SK-N-SH treated with all-trans-retinoic acid at 6 μM for 48 hours (cell line): Measurements from ENCODE around the gene GDF2.

Experiments used
- ATAC-seq: fragments of 200-7000 bp; cut with Tn5 transposase; 3 replicates; pipeline ENCODE4 v1.9.1; 2020; ENCODE audit warnings: mild to moderate bottlenecking, moderate library complexity
- ARNTL ChIP-seq: fragments of 450-650 bp; formaldehyde crosslinking; IDR thresholded peaks from 2 replicates; pipeline ENCODE4 v1.5.0; 2020; ENCODE audit warnings: low read depth, mild to moderate bottlenecking, moderate library complexity, borderline replicate concordance
- BACH2 ChIP-seq: fragments of 250-450 bp; sonication (Bioruptor Pico); IDR thresholded peaks from 2 replicates; pipeline ENCODE4 v1.9.0; 2021; ENCODE audit warnings: mild to moderate bottlenecking, borderline replicate concordance
- CSDC2 ChIP-seq: fragments of 250-450 bp; sonication (Bioruptor Pico); IDR thresholded peaks from 2 replicates; pipeline ENCODE4 v1.5.0; 2020; ENCODE audit warnings: mild to moderate bottlenecking, moderate library complexity
- ESRRG ChIP-seq: fragments of 250-450 bp; sonication (Bioruptor Pico); IDR thresholded peaks from 2 replicates; pipeline ENCODE4 v1.6.1; 2021; ENCODE audit warnings: mild to moderate bottlenecking
- GLIS3 ChIP-seq: fragments of 250-450 bp; sonication (Bioruptor Pico); IDR thresholded peaks from 2 replicates; pipeline ENCODE4 v1.5.0; 2020; ENCODE audit warnings: mild to moderate bottlenecking, moderate library complexity
- ISL1 ChIP-seq: fragments of 250-450 bp; sonication (Bioruptor Pico); IDR thresholded peaks from 2 replicates; pipeline ENCODE4 v2.1.2; 2022; ENCODE audit warnings: mild to moderate bottlenecking, moderate library complexity
- OSR1 ChIP-seq: fragments of 250-450 bp; sonication (Bioruptor Pico); IDR thresholded peaks from 2 replicates; pipeline ENCODE4 v1.8.0; 2022; ENCODE audit warnings: moderate library complexity, mild to moderate bottlenecking, inconsistent platforms
- PPARA ChIP-seq: fragments of 250-450 bp; sonication (Bioruptor Pico); IDR thresholded peaks from 2 replicates; pipeline ENCODE4 v1.5.0; 2020; ENCODE audit warnings: mild to moderate bottlenecking, borderline replicate concordance
- RARB ChIP-seq: fragments of 250-450 bp; sonication (Bioruptor Pico); IDR thresholded peaks from 2 replicates; pipeline ENCODE4 v1.8.0; 2021; ENCODE audit warnings: mild to moderate bottlenecking, moderate library complexity
- SNAI2 ChIP-seq: fragments of 250-450 bp; sonication (Bioruptor Pico); IDR thresholded peaks from 2 replicates; pipeline ENCODE4 v1.5.0; 2020; ENCODE audit warnings: mild to moderate bottlenecking, moderate library complexity
- TCF4 ChIP-seq: fragments of 250-450 bp; sonication (Bioruptor Pico); IDR thresholded peaks from 2 replicates; pipeline ENCODE4 v1.8.0; 2021; ENCODE audit warnings: mild to moderate bottlenecking, moderate library complexity, borderline replicate concordance
- TOX ChIP-seq: fragments of 250-450 bp; sonication (Bioruptor Pico); IDR thresholded peaks from 2 replicates; pipeline ENCODE4 v1.8.0; 2021; ENCODE audit warnings: mild to moderate bottlenecking, moderate library complexity, borderline replicate concordance
- ZC3H10 ChIP-seq: fragments of 250-450 bp; sonication (Bioruptor Pico); IDR thresholded peaks from 2 replicates; pipeline ENCODE4 v1.5.1; 2021; ENCODE audit warnings: mild to moderate bottlenecking, moderate library complexity
- ZFP30 ChIP-seq: fragments of 450-650 bp; formaldehyde crosslinking; IDR thresholded peaks from 2 replicates; pipeline ENCODE4 v1.5.0; 2022; ENCODE audit warnings: mild to moderate bottlenecking, moderate library complexity
- ZNF565 ChIP-seq: fragments of 450-650 bp; formaldehyde crosslinking; conservative IDR thresholded peaks from 2 replicates; pipeline ENCODE4 v1.5.0; 2020; ENCODE audit warnings: low read depth, mild to moderate bottlenecking, moderate library complexity
- ZNF70 ChIP-seq: fragments of 450-650 bp; formaldehyde crosslinking; IDR thresholded peaks from 2 replicates; pipeline ENCODE4 v1.5.0; 2020; ENCODE audit warnings: mild to moderate bottlenecking, moderate library complexity
- ZNF8 ChIP-seq: fragments of 450-650 bp; formaldehyde crosslinking; IDR thresholded peaks from 2 replicates; pipeline ENCODE4 v1.5.0; 2020; ENCODE audit warnings: mild to moderate bottlenecking, moderate library complexity
- TF ChIP-seq, protein P1 (sequence below): fragments of 250-450 bp; sonication (Bioruptor Pico); IDR thresholded peaks from 2 replicates; pipeline ENCODE4 v1.8.0; 2021; ENCODE audit warnings: low read depth, mild to moderate bottlenecking, moderate library complexity, borderline replicate concordance
- TF ChIP-seq, protein P2 (sequence below): fragments of 250-450 bp; sonication (Bioruptor Pico); IDR thresholded peaks from 2 replicates; pipeline ENCODE4 v1.5.0; 2020; ENCODE audit warnings: mild to moderate bottlenecking, moderate library complexity
- TF ChIP-seq, protein P3 (sequence below): fragments of 250-450 bp; sonication (Bioruptor Pico); IDR thresholded peaks from 2 replicates; pipeline ENCODE4 v1.5.1; 2020; ENCODE audit warnings: low read depth, mild to moderate bottlenecking, moderate library complexity
- TF ChIP-seq, protein P4 (sequence below): fragments of 250-450 bp; sonication (Bioruptor Pico); IDR thresholded peaks from 2 replicates; pipeline ENCODE4 v1.5.1; 2021; ENCODE audit warnings: mild to moderate bottlenecking, moderate library complexity
- TF ChIP-seq, protein P5 (sequence below): fragments of 250-450 bp; sonication (Bioruptor Pico); IDR thresholded peaks from 2 replicates; pipeline ENCODE4 v1.8.0; 2020; ENCODE audit warnings: mild to moderate bottlenecking, moderate library complexity, borderline replicate concordance

The GDF2 gene

DNA sequence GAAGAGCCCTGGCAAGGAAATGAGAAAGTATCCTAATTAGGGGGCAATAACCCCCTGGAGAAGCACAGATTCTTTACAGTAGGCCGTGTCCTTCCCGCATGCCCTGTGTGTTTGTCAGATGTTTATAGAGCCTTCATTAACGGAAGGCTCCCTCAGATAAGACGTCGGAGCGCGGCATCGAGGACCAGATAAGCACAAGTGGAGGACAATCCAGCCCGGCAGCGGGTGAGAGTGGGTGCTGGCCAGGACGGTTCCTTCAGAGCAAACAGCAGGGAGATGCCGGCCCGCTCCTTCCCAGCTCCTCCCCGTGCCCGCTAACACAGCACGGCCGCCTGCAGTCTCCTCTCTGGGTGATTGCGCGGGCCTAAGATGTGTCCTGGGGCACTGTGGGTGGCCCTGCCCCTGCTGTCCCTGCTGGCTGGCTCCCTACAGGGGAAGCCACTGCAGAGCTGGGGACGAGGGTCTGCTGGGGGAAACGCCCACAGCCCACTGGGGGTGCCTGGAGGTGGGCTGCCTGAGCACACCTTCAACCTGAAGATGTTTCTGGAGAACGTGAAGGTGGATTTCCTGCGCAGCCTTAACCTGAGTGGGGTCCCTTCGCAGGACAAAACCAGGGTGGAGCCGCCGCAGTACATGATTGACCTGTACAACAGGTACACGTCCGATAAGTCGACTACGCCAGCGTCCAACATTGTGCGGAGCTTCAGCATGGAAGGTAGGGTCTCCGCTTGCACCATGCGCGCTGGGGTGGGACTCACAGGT, at the start of gene GDF2:
GDF2 (plus strand) TSS at position 155 of the 762 bp plus-strand sequence; CDS start at position 370, 215 bp downstream.
- ATAC-seq = no peak
- TF ChIP-seq ESRRG (CRISPR knock-in tag) (no peak), ZNF70 (no peak), ZFP30 (no peak), TOX (no peak), ARNTL (no peak), GLIS3 (CRISPR knock-in tag) (no peak), OSR1 (CRISPR knock-in tag) (no peak), ZNF8 (CRISPR knock-in tag) (no peak), ZNF565 (CRISPR knock-in tag) (no peak), ISL1 (CRISPR knock-in tag) (no peak), RARB (no peak), SNAI2 (CRISPR knock-in tag) (no peak)
- TF ChIP-seq, protein P1, sequence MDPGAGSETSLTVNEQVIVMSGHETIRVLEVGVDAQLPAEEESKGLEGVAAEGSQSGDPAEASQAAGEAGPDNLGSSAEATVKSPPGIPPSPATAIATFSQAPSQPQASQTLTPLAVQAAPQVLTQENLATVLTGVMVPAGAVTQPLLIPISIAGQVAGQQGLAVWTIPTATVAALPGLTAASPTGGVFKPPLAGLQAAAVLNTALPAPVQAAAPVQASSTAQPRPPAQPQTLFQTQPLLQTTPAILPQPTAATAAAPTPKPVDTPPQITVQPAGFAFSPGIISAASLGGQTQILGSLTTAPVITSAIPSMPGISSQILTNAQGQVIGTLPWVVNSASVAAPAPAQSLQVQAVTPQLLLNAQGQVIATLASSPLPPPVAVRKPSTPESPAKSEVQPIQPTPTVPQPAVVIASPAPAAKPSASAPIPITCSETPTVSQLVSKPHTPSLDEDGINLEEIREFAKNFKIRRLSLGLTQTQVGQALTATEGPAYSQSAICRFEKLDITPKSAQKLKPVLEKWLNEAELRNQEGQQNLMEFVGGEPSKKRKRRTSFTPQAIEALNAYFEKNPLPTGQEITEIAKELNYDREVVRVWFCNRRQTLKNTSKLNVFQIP (CRISPR knock-in tag) = no peak
- TF ChIP-seq, protein P2, sequence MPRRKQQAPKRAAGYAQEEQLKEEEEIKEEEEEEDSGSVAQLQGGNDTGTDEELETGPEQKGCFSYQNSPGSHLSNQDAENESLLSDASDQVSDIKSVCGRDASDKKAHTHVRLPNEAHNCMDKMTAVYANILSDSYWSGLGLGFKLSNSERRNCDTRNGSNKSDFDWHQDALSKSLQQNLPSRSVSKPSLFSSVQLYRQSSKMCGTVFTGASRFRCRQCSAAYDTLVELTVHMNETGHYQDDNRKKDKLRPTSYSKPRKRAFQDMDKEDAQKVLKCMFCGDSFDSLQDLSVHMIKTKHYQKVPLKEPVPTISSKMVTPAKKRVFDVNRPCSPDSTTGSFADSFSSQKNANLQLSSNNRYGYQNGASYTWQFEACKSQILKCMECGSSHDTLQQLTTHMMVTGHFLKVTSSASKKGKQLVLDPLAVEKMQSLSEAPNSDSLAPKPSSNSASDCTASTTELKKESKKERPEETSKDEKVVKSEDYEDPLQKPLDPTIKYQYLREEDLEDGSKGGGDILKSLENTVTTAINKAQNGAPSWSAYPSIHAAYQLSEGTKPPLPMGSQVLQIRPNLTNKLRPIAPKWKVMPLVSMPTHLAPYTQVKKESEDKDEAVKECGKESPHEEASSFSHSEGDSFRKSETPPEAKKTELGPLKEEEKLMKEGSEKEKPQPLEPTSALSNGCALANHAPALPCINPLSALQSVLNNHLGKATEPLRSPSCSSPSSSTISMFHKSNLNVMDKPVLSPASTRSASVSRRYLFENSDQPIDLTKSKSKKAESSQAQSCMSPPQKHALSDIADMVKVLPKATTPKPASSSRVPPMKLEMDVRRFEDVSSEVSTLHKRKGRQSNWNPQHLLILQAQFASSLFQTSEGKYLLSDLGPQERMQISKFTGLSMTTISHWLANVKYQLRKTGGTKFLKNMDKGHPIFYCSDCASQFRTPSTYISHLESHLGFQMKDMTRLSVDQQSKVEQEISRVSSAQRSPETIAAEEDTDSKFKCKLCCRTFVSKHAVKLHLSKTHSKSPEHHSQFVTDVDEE (CRISPR knock-in tag) = no peak
- TF ChIP-seq, protein P3, sequence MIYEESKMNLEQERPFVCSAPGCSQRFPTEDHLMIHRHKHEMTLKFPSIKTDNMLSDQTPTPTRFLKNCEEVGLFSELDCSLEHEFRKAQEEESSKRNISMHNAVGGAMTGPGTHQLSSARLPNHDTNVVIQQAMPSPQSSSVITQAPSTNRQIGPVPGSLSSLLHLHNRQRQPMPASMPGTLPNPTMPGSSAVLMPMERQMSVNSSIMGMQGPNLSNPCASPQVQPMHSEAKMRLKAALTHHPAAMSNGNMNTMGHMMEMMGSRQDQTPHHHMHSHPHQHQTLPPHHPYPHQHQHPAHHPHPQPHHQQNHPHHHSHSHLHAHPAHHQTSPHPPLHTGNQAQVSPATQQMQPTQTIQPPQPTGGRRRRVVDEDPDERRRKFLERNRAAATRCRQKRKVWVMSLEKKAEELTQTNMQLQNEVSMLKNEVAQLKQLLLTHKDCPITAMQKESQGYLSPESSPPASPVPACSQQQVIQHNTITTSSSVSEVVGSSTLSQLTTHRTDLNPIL (CRISPR knock-in tag) = no peak

DNA sequence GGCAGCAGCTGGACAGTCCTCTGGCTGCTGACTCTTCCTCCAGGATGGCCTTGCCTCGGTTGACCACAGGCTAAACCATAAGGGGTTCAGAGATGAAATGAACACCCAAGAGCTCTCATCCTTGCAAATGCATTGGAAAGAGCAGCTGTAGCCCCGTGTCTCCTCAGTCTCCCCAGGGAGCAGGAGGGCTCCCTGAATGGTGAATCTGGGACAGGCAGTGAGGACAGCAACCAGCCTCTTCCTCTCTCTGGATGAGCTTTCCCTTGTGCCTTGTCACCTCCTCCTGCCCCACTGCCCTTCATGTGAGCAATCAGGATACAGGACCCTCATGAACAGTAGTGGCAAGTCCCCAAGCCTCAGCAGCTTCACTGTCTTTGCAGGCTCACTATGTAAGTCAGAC, 46.2 kb upstream of the GDF2 start:
- TF ChIP-seq BACH2 = no peak
- TF ChIP-seq, protein P4, sequence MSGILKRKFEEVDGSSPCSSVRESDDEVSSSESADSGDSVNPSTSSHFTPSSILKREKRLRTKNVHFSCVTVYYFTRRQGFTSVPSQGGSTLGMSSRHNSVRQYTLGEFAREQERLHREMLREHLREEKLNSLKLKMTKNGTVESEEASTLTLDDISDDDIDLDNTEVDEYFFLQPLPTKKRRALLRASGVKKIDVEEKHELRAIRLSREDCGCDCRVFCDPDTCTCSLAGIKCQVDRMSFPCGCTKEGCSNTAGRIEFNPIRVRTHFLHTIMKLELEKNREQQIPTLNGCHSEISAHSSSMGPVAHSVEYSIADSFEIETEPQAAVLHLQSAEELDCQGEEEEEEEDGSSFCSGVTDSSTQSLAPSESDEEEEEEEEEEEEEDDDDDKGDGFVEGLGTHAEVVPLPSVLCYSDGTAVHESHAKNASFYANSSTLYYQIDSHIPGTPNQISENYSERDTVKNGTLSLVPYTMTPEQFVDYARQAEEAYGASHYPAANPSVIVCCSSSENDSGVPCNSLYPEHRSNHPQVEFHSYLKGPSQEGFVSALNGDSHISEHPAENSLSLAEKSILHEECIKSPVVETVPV (CRISPR knock-in tag) = no peak
- TF ChIP-seq OSR1 (CRISPR knock-in tag) = no peak
- no peak for TF ChIP-seq PPARA (CRISPR knock-in tag)
- no peak for TF ChIP-seq TCF4
- no peak for TF ChIP-seq TOX
- no peak for TF ChIP-seq CSDC2 (CRISPR knock-in tag)
- no peak for TF ChIP-seq RARB
- no peak for TF ChIP-seq GLIS3 (CRISPR knock-in tag)
- TF ChIP-seq, protein P5, sequence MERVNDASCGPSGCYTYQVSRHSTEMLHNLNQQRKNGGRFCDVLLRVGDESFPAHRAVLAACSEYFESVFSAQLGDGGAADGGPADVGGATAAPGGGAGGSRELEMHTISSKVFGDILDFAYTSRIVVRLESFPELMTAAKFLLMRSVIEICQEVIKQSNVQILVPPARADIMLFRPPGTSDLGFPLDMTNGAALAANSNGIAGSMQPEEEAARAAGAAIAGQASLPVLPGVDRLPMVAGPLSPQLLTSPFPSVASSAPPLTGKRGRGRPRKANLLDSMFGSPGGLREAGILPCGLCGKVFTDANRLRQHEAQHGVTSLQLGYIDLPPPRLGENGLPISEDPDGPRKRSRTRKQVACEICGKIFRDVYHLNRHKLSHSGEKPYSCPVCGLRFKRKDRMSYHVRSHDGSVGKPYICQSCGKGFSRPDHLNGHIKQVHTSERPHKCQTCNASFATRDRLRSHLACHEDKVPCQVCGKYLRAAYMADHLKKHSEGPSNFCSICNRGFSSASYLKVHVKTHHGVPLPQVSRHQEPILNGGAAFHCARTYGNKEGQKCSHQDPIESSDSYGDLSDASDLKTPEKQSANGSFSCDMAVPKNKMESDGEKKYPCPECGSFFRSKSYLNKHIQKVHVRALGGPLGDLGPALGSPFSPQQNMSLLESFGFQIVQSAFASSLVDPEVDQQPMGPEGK (CRISPR knock-in tag) = no peak
- TF ChIP-seq, protein P2 (CRISPR knock-in tag) = no peak
- TF ChIP-seq SNAI2 (CRISPR knock-in tag) = no peak
- TF ChIP-seq ZNF8 (CRISPR knock-in tag) = no peak
- TF ChIP-seq ZNF565 (CRISPR knock-in tag) = no peak
- TF ChIP-seq ISL1 (CRISPR knock-in tag) = no peak
- no peak for TF ChIP-seq ZC3H10 (CRISPR knock-in tag)
- TF ChIP-seq, protein P1 (CRISPR knock-in tag) = no peak
- TF ChIP-seq ARNTL = no peak
- no peak for ATAC-seq
